Stimulated activated effector memory CD8-positive, alpha-beta T cell treated with anti-CD3 and anti-CD28 coated beads, Interleukin-12 subunit alpha, Interleukin-12 subunit beta, amount 100 ng/mL, for 72 hours (primary cell): Measurements from ENCODE around the gene LAMC3.

ENCODE experiments used
- ATAC-seq: fragments of 150-1000 bp; cut with Tn5 transposase; 2 replicates; pipeline ENCODE4 v1.10.0; 2021
- DNase-seq, 2 donors: peaks; one replicate each; pipeline ENCODE4 v3.0.0; 2021 to 2022; ENCODE audit warnings: low spot score in 2 of 2
- H3K27ac Mint-ChIP-seq: one replicate; pipeline ENCODE4 v1.8.0; 2022; ENCODE audit warnings: mild to moderate bottlenecking, mixed read lengths
- H3K36me3 Mint-ChIP-seq: one replicate; pipeline ENCODE4 v1.8.0; 2022; ENCODE audit warnings: mild to moderate bottlenecking, mixed read lengths
- H3K4me1 Mint-ChIP-seq: one replicate; pipeline ENCODE4 v1.8.0; 2022; ENCODE audit warnings: mixed read lengths
- H3K4me3 Mint-ChIP-seq: one replicate; pipeline ENCODE4 v1.8.0; 2022; ENCODE audit warnings: mild to moderate bottlenecking, mixed read lengths
- H3K9me3 Mint-ChIP-seq: one replicate; pipeline ENCODE4 v1.8.0; 2022; ENCODE audit warnings: mixed read lengths

Gene LAMC3

DNA sequence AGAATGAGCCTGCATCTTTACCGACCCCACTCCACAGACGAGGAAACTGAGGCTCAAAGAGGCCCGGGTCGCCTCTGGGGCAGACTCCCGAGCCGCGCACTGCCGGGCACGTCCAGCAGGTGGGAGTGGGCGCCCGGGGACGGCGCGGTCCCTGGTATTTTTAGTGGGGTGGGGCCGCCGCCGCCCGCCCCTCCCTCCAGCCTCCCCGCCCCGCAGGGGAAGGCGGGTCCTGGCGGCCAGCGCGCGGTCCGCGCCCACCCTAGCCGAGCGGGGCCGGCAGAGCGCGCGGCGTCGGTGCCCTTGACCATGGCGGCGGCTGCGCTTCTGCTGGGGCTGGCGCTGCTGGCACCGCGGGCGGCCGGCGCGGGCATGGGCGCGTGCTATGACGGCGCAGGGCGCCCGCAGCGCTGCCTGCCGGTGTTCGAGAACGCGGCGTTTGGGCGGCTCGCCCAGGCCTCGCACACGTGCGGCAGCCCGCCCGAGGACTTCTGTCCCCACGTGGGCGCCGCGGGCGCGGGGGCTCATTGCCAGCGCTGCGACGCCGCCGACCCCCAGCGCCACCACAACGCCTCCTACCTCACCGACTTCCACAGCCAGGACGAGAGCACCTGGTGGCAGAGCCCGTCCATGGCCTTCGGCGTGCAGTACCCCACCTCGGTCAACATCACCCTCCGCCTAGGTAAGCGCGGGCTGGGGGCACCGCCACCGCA lies at the start of gene LAMC3:
LAMC3 (plus strand) TSS at position 266 of the 710 bp plus-strand sequence; CDS start at position 307, 41 bp downstream.
- Mint-ChIP-seq H3K9me3 (no peaks in the 10 kb centered on the region), H3K4me1 (no peaks in the 10 kb centered on the region), H3K27ac (no peak within 1 kb of the TSS), H3K4me3 (no peak within 1 kb of the TSS), H3K36me3 (no peaks in the 10 kb centered on the region)
- DNase-seq (no peak), ATAC-seq (peak; percentile 33)

DNA sequence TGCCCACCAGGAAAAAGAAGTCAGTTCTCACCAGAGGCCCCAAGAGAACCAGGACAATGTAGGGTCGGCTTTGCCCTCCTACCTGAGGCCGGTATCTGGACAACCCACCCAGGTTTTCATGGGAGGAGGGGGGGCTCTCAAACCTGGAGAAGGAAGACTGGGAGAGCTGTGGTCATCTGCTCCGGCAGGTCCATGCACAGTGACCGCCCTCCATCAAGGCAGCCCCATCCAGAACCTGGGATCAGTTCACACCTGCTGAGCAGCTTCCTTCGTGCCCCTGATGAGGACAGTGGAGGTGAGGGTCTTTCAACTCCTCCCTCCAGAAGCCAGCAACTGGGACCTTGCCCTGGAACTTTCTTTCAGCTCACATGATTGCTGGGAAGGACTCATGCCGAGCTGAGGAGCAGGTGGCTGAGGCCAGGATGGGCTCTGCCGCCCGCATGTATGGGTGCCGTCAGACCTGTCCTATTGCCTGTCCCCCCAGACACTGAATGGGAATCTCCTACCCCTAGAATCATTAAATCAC lies 49.1 kb upstream of the LAMC3 start:
- no peak overlapping the region for H3K4me3 Mint-ChIP-seq
- DNase-seq (no peak), ATAC-seq (no peak)
- no peak overlapping the region for H3K27ac Mint-ChIP-seq
- peaks cover 19% of the 10 kb centered on the region for H3K36me3 Mint-ChIP-seq
- H3K9me3 Mint-ChIP-seq = peaks cover 4% of the 10 kb centered on the region
- H3K4me1 Mint-ChIP-seq = peaks cover 7% of the 10 kb centered on the region

DNA sequence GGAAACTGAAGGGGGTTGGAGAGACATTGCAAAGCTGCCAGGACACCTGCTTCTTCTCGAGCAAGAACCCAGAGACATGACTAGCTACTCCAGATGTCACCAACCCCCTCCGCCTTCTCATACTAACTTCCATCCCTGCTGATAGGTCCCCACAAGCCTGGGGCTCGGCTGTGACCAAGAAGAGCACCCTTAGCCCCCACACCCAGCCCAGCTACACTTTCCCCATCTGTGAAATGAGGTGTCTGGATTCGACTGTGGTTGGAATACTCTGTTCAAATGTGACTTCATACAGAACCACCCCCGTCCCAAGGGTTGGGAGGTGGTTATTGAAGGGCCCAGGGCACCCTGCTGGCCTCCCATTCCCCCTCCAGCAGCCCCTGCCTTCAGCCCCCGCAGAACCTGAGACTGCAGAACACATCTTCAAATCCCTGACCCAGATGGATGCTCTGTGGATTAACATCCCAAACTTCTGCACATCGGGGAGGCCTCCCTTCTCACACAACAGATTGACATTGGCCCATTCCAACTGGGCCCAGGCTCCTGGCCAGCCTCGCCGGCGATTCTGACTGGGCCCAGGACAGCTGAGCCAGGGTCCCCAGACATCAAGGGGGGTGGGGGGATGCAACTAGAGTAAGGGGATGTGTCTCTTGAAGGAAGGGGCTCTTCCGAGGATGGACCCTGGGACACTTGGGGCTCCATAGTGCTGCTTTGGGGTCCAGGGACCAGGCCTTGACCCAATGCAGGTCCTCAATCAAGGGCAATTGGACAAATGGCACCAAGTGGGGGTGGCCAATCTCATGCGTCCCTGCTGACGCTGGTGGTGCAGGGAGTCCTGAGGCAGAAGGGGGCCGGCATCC lies 48.2 kb upstream of the LAMC3 start:
- ATAC-seq (no peak), DNase-seq (no peak)
- Mint-ChIP-seq H3K4me3 (no peak overlapping the region), H3K4me1 (peaks cover 7% of the 10 kb centered on the region), H3K36me3 (peaks cover 19% of the 10 kb centered on the region), H3K9me3 (peaks cover 4% of the 10 kb centered on the region), H3K27ac (no peak overlapping the region)

DNA sequence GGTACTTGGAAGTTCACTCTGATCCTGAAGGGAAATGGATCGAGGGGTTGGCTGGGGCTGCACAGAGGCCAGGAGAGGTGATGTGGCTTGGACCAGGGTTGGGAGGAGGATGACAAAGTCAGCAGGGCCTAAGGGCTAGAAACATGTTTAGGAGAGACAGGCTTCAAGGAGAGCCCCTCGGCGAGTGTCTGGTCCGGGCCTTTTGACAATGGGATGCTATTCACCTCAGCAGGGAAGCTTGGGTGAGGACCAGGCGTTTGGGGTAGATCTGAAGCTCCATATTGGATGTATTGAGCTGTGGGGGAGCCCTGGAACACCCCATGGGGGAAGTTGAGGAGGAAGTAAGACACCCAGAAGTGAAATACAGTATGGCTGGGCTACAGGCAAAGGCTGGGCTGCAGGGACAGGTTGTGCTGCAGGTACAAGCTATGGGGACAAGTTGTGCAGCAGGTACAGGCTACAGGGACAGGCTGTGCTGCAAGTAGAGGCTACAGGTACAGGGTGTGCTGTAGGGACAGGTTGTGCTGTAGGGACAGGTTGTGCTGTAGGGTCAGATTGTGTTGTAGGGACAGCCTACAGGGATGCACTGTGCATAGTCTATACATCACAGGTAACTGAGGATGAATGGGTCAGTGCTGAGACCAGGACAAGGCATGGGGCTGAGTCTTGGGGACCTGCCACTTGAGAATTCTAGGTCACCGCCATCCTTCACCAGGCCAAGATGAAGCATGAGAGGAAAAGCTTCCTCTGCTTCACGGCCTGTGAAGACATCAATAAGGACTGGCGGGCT lies 47.3 kb upstream of the LAMC3 start:
- H3K4me1 Mint-ChIP-seq = peaks cover 7% of the 10 kb centered on the region
- H3K36me3 Mint-ChIP-seq = peaks cover 19% of the 10 kb centered on the region
- ATAC-seq (no peak), DNase-seq (no peak)
- H3K27ac Mint-ChIP-seq = no peak overlapping the region
- peaks cover 4% of the 10 kb centered on the region for H3K9me3 Mint-ChIP-seq
- H3K4me3 Mint-ChIP-seq = no peak overlapping the region

DNA sequence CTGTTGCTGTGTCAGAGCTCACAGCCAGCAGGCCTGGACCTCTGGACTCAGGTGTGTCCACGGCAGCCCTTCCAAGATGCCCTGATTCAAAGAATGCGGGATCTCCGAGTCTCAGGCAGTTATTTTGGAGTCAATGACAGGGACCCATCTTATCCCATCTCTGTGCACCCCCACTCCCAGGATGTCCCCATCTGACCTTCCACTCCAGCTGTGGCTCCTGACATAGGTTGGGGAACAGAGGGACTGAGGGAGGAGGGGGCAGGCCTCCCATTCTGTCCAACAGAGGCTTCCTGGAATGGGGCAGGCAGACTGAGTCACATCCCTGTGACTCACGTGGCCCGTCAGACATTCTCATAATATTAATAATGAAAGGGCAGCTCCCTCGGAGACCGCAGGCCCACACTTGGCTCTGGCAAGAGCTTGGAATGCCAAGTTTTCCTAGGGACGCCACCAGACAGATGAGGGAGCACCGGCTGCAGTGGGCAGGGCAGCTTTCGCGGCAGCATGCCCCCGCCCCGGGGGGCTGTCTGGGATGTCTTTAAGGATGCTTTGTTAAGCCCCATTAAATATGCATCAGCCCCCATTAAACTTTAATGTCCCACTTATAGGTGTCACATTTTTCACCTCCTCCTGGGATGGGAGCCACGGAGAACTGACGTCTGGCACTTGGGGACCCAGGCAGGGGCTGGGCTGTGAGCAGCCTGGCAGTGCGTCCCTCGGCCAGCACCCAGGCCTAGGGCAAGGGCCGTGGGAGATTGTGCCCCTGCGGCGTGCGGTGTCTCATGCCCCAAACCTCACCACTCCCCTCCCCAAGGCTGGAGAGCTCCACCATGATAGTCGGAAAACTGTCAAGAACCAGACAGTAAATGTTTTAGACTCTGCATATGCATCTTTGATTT lies 46.3 kb upstream of the LAMC3 start:
- ATAC-seq = no peak

DNA sequence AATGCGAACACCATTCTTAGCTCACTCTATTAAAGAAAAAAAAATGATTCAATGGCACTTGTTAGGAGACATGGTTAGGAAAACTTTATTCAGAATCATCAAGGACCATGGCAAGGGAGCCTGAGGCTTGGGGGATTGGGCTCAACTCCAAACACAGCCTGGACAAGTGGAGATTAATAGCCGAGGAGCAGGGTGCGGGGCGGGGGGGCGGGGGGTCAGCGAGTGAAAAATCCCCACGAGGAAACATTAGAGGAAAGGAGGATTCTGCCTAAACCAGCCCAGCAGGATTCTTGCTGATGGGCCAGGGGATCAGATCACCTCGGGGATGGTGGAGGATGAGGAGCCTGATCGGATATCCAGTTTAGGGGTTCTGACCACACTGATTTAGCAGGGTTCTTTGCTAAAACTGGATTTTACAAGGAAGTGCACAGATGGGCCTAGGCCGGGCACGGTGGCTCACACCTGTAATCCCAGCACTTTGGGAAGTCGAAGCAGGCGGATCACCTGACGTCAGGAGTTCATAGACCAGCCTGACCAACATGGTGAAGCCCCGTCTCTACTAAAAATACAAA lies 45.6 kb upstream of the LAMC3 start:
- ATAC-seq (no peak), DNase-seq (no peak)
- Mint-ChIP-seq H3K36me3 (peaks cover 12% of the 10 kb centered on the region), H3K4me3 (no peak overlapping the region), H3K9me3 (peaks cover 4% of the 10 kb centered on the region), H3K4me1 (peaks cover 7% of the 10 kb centered on the region), H3K27ac (no peak overlapping the region)

More for the DNA sequence above, 46.3 kb upstream of the LAMC3 start:
- no peak overlapping the region for H3K27ac Mint-ChIP-seq
- H3K36me3 Mint-ChIP-seq = peaks cover 19% of the 10 kb centered on the region
- DNase-seq = no peak
- H3K4me1 Mint-ChIP-seq = peaks cover 7% of the 10 kb centered on the region
- peaks cover 4% of the 10 kb centered on the region for H3K9me3 Mint-ChIP-seq
- no peak overlapping the region for H3K4me3 Mint-ChIP-seq

DNA sequence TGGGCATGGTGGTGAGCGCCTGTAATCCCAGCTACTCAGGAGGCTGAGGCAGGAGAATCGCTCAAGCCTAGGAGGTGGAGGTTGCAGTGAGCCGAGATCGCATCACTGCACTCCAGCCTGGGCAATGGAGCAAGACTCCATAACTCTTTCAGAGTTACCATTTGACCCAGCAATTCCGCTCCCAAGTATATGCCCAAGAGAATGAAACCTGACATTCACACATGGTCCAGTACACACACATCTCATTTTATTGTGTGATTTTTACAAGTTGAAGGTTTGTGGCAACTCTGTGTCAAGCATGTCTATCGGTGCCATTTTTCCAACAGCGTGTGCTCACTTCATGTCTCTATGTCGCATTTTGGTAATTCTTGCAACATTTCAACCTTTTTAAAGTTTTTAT lies 45.1 kb upstream of the LAMC3 start:
- Mint-ChIP-seq H3K4me1 (peaks cover 3% of the 10 kb centered on the region), H3K9me3 (peaks cover under 1% of the 10 kb centered on the region)

DNA sequence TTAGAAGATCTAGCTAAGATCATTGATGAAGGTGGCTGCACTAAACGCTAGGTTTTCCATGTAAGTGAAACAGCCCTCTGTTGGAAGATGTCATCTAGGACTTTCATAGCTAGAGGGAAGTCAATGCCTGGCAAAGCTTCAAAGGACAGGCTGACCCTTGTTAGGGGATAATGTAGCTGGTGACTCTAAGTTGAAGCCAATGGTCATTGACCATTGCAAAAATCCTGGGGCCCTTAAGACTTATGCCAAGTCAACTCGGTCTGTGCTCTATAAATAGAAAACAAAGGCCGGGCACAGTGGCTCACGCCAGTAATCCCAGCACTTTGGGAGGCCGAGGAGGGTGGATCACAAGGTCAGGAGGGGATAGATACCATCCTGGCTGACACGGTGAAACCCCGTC lies 43.3 kb upstream of the LAMC3 start:
- DNase-seq = no peak
- H3K9me3 Mint-ChIP-seq = no peaks in the 10 kb centered on the region
- H3K4me1 Mint-ChIP-seq = no peaks in the 10 kb centered on the region
- no peak for ATAC-seq
- H3K4me3 Mint-ChIP-seq = no peak overlapping the region
- no peaks in the 10 kb centered on the region for H3K36me3 Mint-ChIP-seq
- no peak overlapping the region for H3K27ac Mint-ChIP-seq

More for the DNA sequence above, 45.1 kb upstream of the LAMC3 start:
- DNase-seq = no peak
- Mint-ChIP-seq H3K4me3 (no peak overlapping the region), H3K27ac (no peak overlapping the region), H3K36me3 (peaks cover 7% of the 10 kb centered on the region)
- no peak for ATAC-seq

DNA sequence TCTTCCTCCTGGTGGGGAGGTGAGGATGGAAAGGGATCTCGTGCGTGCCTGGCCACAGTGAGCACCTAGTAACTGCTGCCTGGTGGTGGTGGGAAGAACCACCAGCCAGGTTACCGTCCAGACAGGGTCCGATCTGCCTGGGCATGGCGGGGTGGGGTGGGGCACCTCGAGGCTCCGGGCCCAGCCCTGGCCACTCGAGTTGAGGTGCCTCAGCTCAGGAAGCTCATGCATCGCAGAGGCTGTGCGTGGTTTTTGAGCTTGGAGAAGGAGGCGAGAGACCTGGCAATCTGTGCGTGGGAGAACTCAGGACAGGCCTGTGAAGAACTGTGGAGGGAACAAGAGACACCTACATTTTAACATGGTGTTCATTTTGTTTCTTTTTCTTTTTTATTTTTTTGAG lies 38.9 kb upstream of the LAMC3 start:
- Mint-ChIP-seq H3K4me3 (no peak overlapping the region), H3K36me3 (no peaks in the 10 kb centered on the region), H3K4me1 (peaks cover 9% of the 10 kb centered on the region), H3K9me3 (no peaks in the 10 kb centered on the region), H3K27ac (no peak overlapping the region)
- DNase-seq = no peak
- ATAC-seq = no peak

DNA sequence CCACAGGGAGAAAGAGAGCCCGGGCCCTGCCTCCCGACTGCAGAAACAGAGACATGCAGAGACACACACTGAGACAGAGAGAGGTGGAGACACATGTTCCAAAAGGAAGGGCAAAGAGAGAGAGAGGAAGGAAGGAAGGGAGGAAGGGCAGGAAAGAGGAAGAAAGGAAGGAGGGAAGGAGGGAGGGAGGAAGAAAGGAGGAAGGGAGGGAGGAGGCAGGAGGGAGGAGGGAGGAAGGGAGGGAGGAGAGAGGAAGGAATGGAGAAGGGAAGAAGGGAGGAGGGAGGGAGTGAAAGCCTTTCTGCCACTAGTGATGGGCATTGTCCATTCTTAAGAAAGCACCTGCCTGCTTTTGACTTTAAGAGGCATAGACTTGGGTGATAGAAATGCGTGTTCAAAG lies 38.1 kb upstream of the LAMC3 start:
- no peaks in the 10 kb centered on the region for H3K9me3 Mint-ChIP-seq
- H3K4me3 Mint-ChIP-seq = no peak overlapping the region
- H3K4me1 Mint-ChIP-seq = peaks cover 9% of the 10 kb centered on the region
- no peak overlapping the region for H3K27ac Mint-ChIP-seq
- DNase-seq = no peak
- no peaks in the 10 kb centered on the region for H3K36me3 Mint-ChIP-seq
- no peak for ATAC-seq

DNA sequence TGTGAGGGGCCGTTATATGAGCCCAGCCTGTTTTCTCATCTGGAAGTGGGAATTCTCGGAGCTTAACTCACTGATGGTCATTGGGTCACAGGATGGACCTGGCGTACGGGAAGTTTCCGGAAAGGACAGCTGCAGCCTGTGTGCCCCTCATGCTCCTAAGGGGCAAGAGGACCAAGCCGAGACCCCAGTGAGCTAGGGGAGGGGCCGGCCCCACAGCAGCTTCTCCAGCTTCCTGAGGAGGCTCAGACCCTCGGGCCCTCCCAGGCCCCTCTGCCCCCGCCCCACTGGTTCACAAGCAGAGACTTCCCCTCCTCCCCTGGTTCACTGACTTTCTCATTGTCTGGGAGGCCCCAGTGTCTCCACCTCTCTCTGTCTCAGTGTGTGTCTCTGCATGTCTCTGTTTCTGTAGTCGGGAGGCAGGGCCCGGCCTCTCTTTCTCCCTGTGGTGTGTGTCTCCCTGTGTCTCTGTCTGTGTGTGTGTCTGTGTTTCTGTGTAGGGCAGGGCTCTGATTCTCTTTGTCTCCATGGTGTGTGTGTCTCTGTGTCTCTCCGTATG lies 37.6 kb upstream of the LAMC3 start:
- H3K4me1 Mint-ChIP-seq = peaks cover 9% of the 10 kb centered on the region
- no peaks in the 10 kb centered on the region for H3K9me3 Mint-ChIP-seq
- no peak for ATAC-seq

DNA sequence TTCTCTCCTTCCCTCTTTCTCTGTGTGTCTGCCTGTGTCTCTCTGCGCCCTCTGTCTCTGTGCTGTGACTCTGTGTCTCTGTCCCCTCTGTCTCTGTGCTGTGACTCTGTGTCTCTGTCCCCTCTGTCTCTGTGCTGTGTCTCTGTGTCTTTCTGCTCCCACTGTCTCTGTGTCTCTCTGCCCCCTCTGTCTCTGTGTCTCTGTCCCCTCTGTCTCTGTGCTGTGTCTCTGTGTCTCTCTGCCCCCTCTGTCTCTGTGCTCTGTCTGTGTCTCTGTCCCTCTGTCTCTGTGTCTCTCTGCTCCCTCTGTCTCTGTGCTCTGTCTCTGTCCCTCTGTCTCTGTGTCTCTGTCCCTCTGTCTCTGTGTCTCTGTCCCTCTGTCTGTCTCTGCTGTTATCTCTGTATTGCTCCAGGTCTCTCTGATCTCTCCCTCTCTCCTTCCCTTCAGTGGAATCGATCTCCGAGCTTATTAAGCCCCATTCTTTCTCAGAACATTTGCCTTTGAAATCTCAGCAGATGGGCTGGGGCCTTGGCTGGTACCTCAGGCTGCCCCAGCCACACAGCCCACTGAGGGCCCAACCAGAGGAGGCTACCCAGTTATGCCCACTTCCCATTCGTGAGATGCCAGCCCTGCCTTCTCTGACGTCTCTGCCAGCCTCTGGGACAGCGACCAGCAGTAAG lies 36.6 kb upstream of the LAMC3 start:
- no peak for ATAC-seq
- Mint-ChIP-seq H3K9me3 (no peaks in the 10 kb centered on the region), H3K4me3 (no peak overlapping the region), H3K4me1 (peaks cover 9% of the 10 kb centered on the region), H3K36me3 (no peaks in the 10 kb centered on the region), H3K27ac (no peak overlapping the region)
- DNase-seq = no peak

More for the DNA sequence above, 37.6 kb upstream of the LAMC3 start:
- no peak for DNase-seq
- Mint-ChIP-seq H3K4me3 (no peak overlapping the region), H3K36me3 (no peaks in the 10 kb centered on the region), H3K27ac (no peak overlapping the region)

DNA sequence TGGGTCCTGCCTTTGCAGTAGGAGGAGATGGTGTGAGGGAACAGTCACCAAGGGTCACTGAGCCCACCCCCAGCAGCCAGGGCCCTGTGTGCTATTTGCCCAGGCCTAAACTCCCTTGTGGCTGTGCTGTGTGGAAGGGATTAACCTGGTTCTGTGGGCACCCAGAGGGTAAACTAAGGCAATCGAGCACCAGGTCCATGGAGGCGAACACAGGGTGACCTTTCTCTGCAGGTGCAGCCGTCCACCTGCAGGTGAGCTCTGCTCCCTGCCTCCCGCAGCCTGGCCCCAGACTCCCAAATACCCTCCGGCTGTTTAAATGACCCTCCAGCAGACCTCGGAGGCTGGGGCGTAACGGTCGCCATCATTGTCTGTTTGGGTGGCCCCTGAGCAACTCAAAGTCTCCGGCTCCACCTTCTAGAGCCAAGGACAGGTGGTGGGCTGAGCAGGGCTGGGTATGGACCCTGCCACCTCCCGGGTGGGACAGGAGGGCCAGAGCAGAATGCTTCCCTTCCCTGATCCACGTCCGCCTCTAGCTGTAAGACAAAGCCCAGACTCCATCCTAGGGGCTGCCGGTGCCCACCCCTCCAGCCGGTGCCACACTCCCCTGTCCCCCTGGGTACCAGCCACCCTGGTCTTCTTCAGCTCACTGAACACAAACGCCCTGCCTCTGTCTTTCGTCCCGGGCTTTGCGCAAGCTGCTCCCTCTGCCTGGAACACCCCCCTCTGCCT lies 35.9 kb upstream of the LAMC3 start:
- ATAC-seq (no peak), DNase-seq (no peak)
- H3K27ac Mint-ChIP-seq = no peak overlapping the region
- no peaks in the 10 kb centered on the region for H3K36me3 Mint-ChIP-seq
- H3K4me1 Mint-ChIP-seq = peaks cover 9% of the 10 kb centered on the region
- H3K9me3 Mint-ChIP-seq = no peaks in the 10 kb centered on the region
- no peak overlapping the region for H3K4me3 Mint-ChIP-seq
